ENCODE measurements around the gene C2CD5. TPM values are rescaled to one million over a fixed set of nuclear protein-coding genes. Genes with fewer than 3 reads are reported as not detected.
"Not testable (repeated sequence)": the region's sequence is repeated elsewhere in the genome, so short reads cannot be mapped to it uniquely, and the experiment has no call there.

C2CD5 gene
- total and polyA plus RNA-seq, 4 donors: 44.2 to 116 (median 65.3) TPM

DNA sequence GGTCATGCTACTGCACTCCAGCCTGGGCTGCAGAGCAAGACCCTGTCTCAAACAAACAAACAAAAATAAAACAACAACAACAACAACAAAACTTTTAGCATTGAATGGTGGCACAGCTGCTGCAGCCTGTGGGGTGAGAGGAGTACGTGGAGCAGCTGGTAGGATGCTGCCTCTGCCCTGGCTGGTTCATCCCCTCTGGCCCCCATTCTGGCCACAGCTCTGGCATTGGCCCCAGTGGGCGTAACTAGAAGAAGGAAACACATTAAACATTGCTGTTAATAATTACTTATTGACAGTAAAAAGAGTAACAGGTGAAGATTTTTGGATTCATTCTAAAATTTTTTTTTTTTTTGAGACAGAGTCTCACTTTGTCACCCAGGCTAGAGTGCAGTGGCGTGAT is 28.8 kb upstream of the C2CD5 start:
- H3K36me3 ChIP-seq (ENCODE audit: control insufficient read depth, insufficient read depth, low read length): no peaks in the 10 kb centered on the region
- H3K27ac ChIP-seq (ENCODE audit: low read depth, low read length): no peak overlapping the region
- no peaks in the 10 kb centered on the region for H3K27me3 ChIP-seq (ENCODE audit: control insufficient read depth, insufficient read depth, low read length)
- H3K4me1 ChIP-seq (ENCODE audit: control insufficient read depth, insufficient read depth, low read length): no peaks in the 10 kb centered on the region
- H3K9me3 ChIP-seq (ENCODE audit: control insufficient read depth, insufficient read depth, low read length): peaks cover 2% of the 10 kb centered on the region
- H3K4me3 ChIP-seq (ENCODE audit: low read depth, low read length): no peak overlapping the region
- DNase-seq (ENCODE audit: low read depth in 4 of 6, low spot score in 6 of 6): no peak
- 83% methylated on average over 1 of the region's 3 CpGs for WGBS (ENCODE audit: insufficient coverage)

DNA sequence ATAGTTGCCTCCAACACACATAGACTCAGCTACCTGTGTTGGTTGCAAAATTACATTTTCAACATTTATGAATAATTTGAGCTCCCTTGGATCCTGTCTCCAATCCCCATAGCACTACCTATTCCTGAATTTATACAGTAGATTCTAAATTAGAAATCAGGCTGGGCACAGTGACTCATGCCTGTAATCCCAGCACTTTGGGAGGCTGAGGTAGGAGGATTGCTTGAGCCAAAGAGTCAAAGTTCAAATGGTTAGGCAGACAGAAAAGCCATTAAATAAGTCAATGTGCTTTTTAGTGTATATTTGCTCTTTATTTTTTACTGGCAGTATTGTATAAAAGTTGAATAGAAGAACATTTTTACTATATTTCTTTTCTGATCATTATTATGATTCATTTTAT is 24.9 kb upstream of the C2CD5 start:
- Histone ChIP-seq H3K4me3 (ENCODE audit: low read depth, low read length) (no peak overlapping the region), H3K27ac (ENCODE audit: low read depth, low read length) (no peak overlapping the region), H3K27me3 (ENCODE audit: control insufficient read depth, insufficient read depth, low read length) (no peaks in the 10 kb centered on the region), H3K36me3 (ENCODE audit: control insufficient read depth, insufficient read depth, low read length) (no peaks in the 10 kb centered on the region), H3K9me3 (ENCODE audit: control insufficient read depth, insufficient read depth, low read length) (peaks cover 2% of the 10 kb centered on the region), H3K4me1 (ENCODE audit: control insufficient read depth, insufficient read depth, low read length) (no peaks in the 10 kb centered on the region)
- DNase-seq (ENCODE audit: low read depth in 4 of 6, low spot score in 6 of 6): no peak

DNA sequence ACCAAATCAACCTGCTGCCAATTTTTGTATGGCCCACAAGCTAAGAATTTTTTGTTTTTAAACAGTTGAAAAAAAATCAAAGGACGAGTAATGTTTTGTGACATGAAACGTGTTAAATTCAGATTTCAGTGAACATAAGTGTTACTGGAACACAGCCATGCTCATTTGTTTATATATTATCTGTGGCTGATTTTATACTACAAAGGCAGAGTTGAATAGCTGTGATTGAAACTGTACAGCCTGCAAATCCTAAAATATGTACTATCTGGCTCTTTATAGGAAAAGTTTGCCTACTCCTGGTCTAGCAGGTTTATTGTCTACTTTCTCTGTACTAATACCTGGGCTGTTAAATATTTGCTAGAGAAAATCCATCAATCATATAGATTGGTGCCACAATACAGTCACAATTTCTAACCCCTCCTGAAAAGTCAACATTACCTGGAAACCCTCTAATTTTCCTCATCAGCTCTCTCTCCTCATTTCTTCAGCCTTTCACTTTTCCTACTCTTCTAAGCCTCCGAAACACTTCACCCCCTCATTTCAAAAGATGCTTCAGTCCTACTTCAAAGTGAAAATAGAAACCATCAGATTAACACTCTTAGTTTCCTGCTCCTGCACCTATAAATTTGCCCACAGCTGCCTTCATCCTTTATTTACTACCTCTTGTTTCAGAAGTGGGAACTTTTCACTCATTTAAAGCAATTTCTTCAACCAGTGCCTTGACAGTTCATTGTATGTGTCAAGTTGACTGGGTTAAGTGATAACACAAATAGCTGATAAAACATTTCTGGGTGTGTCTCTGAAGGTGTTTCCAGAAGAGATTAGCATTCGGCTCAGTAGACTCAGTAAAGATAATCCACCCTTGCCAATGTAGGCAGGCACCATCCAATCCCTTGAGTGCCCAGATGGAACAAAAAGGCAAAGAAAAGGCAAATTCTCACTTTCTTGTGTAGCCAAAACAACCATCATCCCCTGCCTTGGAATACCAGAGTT is 18.0 kb upstream of the C2CD5 start:
- DNase-seq (ENCODE audit: low read depth in 4 of 6, low spot score in 6 of 6): no peak
- WGBS (ENCODE audit: insufficient coverage): 90% methylated on average over 3 of the region's 4 CpGs
- no peaks in the 10 kb centered on the region for H3K9me3 ChIP-seq (ENCODE audit: control insufficient read depth, insufficient read depth, low read length)

DNA sequence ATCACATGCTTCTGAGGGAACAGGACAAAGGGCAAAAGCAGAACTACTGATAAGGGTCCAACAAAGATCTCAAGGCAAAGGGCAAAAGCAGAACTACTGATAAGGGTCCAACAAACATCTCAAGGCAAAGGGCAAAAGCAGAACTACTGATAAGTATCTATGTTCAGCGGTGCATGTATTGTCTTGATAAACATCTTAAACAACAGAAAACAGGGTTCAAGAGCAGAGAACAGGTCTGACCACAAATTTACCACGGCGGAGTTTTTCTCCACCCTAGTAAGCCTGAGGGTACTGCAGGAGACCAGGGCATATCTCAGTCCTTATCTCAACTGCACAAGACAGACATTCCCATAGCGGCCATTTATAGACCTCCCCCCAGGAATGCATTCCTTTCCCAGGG is 10.4 kb upstream of the C2CD5 start:
- not testable (repeated sequence) for H3K4me1 ChIP-seq (ENCODE audit: control insufficient read depth, insufficient read depth, low read length); DNase-seq (ENCODE audit: low read depth in 4 of 6, low spot score in 6 of 6); H3K27me3 ChIP-seq (ENCODE audit: control insufficient read depth, insufficient read depth, low read length); H3K4me3 ChIP-seq (ENCODE audit: low read depth, low read length); H3K27ac ChIP-seq (ENCODE audit: low read depth, low read length); H3K36me3 ChIP-seq (ENCODE audit: control insufficient read depth, insufficient read depth, low read length); H3K9me3 ChIP-seq (ENCODE audit: control insufficient read depth, insufficient read depth, low read length)
- WGBS (ENCODE audit: insufficient coverage): 100% methylated on average over 2 of the region's 4 CpGs

More for the DNA sequence above, 18.0 kb upstream of the C2CD5 start:
- H3K4me1 ChIP-seq (ENCODE audit: control insufficient read depth, insufficient read depth, low read length): no peaks in the 10 kb centered on the region
- H3K4me3 ChIP-seq (ENCODE audit: low read depth, low read length): no peak overlapping the region
- no peaks in the 10 kb centered on the region for H3K36me3 ChIP-seq (ENCODE audit: control insufficient read depth, insufficient read depth, low read length)
- no peak overlapping the region for H3K27ac ChIP-seq (ENCODE audit: low read depth, low read length)
- H3K27me3 ChIP-seq (ENCODE audit: control insufficient read depth, insufficient read depth, low read length): no peaks in the 10 kb centered on the region

DNA sequence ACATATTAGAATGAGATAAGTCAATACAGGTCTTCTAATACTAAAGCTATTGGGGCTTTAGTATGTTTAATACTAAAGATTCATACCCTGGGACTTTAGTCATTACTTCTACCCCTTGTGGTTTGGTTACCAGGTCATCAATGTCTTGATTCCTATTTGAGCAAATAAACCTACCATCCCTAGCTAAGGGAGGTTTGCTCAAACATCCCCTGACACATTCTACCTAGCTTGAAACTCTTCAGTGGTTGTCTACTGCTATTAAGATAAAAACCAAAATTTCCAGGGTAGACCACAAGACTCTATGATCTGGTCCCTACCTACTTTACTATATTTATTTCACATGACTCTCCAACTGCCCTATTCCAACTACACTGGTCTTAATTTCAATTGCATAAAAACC is 7.3 kb upstream of the C2CD5 start:
- Histone ChIP-seq H3K4me1 (ENCODE audit: control insufficient read depth, insufficient read depth, low read length) (no peaks in the 10 kb centered on the region), H3K9me3 (ENCODE audit: control insufficient read depth, insufficient read depth, low read length) (no peaks in the 10 kb centered on the region), H3K27me3 (ENCODE audit: control insufficient read depth, insufficient read depth, low read length) (no peaks in the 10 kb centered on the region), H3K36me3 (ENCODE audit: control insufficient read depth, insufficient read depth, low read length) (no peaks in the 10 kb centered on the region), H3K27ac (ENCODE audit: low read depth, low read length) (no peak overlapping the region), H3K4me3 (ENCODE audit: low read depth, low read length) (no peak overlapping the region)
- DNase-seq (ENCODE audit: low read depth in 4 of 6, low spot score in 6 of 6): no peak

DNA sequence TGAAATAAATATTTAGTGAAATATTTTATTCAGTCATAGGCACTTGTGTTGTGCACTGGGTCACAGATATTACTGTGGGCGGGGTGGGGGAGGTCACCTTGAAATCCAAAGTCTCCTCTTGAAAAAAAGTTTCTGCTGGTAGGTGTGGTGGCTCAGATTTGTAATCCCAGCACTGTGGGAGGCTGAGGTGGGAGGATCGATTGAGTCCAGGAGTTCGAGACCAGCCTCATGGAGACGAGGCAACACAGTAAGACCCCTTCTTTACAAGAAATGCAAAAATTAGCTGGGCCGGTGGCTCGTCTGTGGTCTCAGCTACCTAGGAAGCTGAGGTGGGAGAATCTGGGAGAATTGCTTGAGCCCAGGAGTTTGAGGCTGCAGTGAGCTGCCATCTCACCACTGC is 913 bp upstream of the C2CD5 start:
- DNase-seq (ENCODE audit: low read depth in 4 of 6, low spot score in 6 of 6): no peak
- H3K9me3 ChIP-seq (ENCODE audit: control insufficient read depth, insufficient read depth, low read length): no peaks in the 10 kb centered on the region
- no peak overlapping the region for H3K4me3 ChIP-seq (ENCODE audit: low read depth, low read length)
- no peak overlapping the region for H3K27ac ChIP-seq (ENCODE audit: low read depth, low read length)
- 83% methylated on average over 1 of the region's 6 CpGs for WGBS (ENCODE audit: insufficient coverage)
- no peaks in the 10 kb centered on the region for H3K36me3 ChIP-seq (ENCODE audit: control insufficient read depth, insufficient read depth, low read length)
- H3K27me3 ChIP-seq (ENCODE audit: control insufficient read depth, insufficient read depth, low read length): no peaks in the 10 kb centered on the region
- peaks cover 14% of the 10 kb centered on the region for H3K4me1 ChIP-seq (ENCODE audit: control insufficient read depth, insufficient read depth, low read length)

DNA sequence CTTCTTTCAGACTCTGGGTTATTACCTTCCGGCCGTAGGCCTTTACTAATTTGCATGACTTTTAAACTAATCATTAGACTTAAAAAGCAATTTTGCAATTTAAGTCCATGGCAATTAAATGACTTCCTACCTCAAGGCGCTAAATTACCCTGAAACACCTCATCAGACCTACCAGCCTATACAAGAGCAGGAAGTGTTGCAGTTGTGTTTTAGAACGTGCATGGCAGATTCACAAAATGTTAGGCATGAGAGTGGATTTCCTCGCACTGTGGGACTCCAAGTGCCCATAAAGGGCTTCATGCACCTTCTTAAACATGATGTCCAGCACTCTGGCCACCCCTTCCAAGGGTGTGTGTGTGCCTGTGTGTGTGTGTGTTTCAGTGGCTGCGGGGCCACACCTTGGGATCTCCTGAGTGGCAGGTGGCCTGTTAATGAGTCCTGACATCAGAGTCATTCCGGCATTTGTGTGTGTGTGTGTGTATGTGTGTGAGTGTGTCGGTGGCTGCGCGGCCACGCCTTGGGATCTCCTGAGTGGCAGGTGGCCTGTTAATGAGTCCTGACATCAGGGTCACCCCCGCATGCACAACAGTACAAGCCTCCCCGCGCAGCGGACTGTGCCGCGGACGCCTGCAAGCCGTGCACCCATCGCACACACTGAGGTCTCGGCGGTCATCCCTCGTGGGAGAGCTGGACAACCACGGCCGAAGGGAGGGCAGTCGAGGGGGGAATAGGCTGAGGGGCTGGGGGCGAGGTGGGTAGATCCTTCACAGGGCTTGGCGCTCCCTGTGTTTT is 900 bp downstream of the C2CD5 start:
- H3K27ac ChIP-seq (ENCODE audit: low read depth, low read length): peak overlapping the region; percentile 95
- peak in 4 of 6 donors; percentile 24 to 81 (median 40) for DNase-seq (ENCODE audit: low read depth in 4 of 6, low spot score in 6 of 6)
- no peaks in the 10 kb centered on the region for H3K9me3 ChIP-seq (ENCODE audit: control insufficient read depth, insufficient read depth, low read length)
- peak overlapping the region; percentile 86 for H3K4me3 ChIP-seq (ENCODE audit: low read depth, low read length)
- WGBS (ENCODE audit: insufficient coverage): 1% methylated on average over 23 of the region's 28 CpGs
- H3K36me3 ChIP-seq (ENCODE audit: control insufficient read depth, insufficient read depth, low read length): no peaks in the 10 kb centered on the region
- H3K4me1 ChIP-seq (ENCODE audit: control insufficient read depth, insufficient read depth, low read length): peaks cover 14% of the 10 kb centered on the region
- no peaks in the 10 kb centered on the region for H3K27me3 ChIP-seq (ENCODE audit: control insufficient read depth, insufficient read depth, low read length)

DNA sequence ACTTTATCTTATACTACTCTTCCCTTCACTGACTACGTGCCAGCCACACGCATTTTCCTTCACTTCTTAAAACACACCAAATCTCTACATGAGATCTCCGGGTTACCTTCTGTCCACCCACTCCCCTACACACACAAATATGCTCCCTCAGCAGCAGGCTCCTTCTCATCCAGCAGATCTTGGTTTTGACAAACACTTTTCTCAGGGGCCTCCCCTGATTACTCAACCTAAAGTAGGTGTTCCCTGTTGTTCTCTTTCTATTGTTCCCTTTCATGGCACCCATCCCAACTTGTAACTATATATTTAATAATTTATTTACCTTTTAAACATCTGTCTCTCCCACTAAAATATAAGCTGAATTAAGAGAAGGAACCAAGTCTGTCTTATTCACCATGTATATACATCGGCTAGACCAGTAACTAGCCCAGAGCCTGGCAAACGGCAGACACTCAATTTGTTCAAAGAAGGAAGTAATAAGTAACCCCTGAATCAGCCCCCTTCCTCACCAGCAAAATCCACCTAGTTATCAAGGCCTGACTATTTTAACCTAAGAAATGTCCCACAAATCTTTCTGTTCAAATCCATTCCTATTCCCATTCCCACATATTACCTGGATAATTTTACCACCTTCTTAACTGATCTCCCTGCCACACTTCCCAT is 2.7 kb downstream of the C2CD5 start:
- Histone ChIP-seq H3K27ac (ENCODE audit: low read depth, low read length) (no peak overlapping the region), H3K4me1 (ENCODE audit: control insufficient read depth, insufficient read depth, low read length) (peaks cover 17% of the 10 kb centered on the region), H3K27me3 (ENCODE audit: control insufficient read depth, insufficient read depth, low read length) (no peaks in the 10 kb centered on the region), H3K9me3 (ENCODE audit: control insufficient read depth, insufficient read depth, low read length) (no peaks in the 10 kb centered on the region), H3K4me3 (ENCODE audit: low read depth, low read length) (no peak overlapping the region), H3K36me3 (ENCODE audit: control insufficient read depth, insufficient read depth, low read length) (no peaks in the 10 kb centered on the region)
- 93% methylated on average over 5 of the region's 5 CpGs for WGBS (ENCODE audit: insufficient coverage)
- no peak for DNase-seq (ENCODE audit: low read depth in 4 of 6, low spot score in 6 of 6)

DNA sequence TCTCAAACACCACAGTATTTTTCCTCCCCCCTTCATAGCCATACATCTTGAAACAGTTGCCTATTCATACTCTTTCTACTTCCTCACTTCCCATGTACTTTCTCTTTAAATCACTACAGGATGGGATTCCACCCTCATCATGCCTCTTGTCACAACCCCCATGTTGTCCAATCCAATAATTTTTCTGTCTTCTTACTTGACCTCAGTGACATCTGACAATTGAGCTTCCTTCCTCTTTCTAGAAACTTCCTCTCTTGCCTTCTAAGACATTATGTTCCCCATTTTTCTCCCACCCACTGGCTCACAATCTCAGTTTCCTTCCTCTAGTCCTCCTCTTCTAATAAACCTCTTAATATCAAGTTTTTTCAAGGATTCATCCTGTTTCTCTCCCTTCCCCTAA is 5.3 kb downstream of the C2CD5 start:
- Histone ChIP-seq H3K27ac (ENCODE audit: low read depth, low read length) (no peak overlapping the region), H3K27me3 (ENCODE audit: control insufficient read depth, insufficient read depth, low read length) (no peaks in the 10 kb centered on the region), H3K4me3 (ENCODE audit: low read depth, low read length) (no peak overlapping the region), H3K9me3 (ENCODE audit: control insufficient read depth, insufficient read depth, low read length) (no peaks in the 10 kb centered on the region), H3K4me1 (ENCODE audit: control insufficient read depth, insufficient read depth, low read length) (peaks cover 11% of the 10 kb centered on the region), H3K36me3 (ENCODE audit: control insufficient read depth, insufficient read depth, low read length) (no peaks in the 10 kb centered on the region)
- no peak for DNase-seq (ENCODE audit: low read depth in 4 of 6, low spot score in 6 of 6)
